Adrenal gland (tissue), 5 donors: ENCODE measurements around the gene SYNE1.

ENCODE experiments used
- POLR2A ChIP-seq, 2 donors: fragments of 450-650 bp; IDR thresholded peaks; one replicate each; pipeline ENCODE4 v1.6.1; 2017; ENCODE audit warnings: antibody characterized with exemption in 2 of 2, mild to moderate bottlenecking in 2 of 2, moderate library complexity in 1 of 2
- TF ChIP-seq, protein P1 (sequence below), 6 experiments: fragments of 450-650 bp in 4 of 6; fragments of 200-600 bp in 2 of 6; sonication (generic) in 1 of 6; IDR thresholded peaks; 1 replicate in 5 of 6; 2 replicates in 1 of 6; pipeline versions ENCODE4 v1.5.1 to v1.8.0; 2016 to 2021; ENCODE audit warnings: antibody characterized with exemption in 6 of 6, mild to moderate bottlenecking in 2 of 6, moderate library complexity in 1 of 6
- donor health status: DM: no; HTN: no; CAD: no.

DNA sequence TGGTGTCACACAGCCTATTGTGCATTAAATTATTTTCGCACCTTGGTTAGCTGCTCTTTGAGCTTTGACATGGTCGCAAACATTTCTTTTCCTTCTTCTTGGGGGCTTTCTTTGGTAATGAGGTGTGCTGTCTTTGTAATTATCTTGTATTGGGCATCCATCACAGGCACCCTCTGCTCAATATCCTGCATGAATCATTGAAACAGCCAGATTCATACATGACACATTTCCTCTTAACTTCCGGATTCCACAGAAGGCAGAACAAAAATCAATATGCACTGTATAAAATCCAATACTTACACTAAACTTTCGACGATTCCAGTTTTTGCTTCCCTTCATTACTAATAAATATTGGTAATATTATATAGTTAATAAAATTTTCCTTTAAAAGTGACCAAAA lies 175.6 kb downstream of the SYNE1 start:
- TF ChIP-seq, protein P1, sequence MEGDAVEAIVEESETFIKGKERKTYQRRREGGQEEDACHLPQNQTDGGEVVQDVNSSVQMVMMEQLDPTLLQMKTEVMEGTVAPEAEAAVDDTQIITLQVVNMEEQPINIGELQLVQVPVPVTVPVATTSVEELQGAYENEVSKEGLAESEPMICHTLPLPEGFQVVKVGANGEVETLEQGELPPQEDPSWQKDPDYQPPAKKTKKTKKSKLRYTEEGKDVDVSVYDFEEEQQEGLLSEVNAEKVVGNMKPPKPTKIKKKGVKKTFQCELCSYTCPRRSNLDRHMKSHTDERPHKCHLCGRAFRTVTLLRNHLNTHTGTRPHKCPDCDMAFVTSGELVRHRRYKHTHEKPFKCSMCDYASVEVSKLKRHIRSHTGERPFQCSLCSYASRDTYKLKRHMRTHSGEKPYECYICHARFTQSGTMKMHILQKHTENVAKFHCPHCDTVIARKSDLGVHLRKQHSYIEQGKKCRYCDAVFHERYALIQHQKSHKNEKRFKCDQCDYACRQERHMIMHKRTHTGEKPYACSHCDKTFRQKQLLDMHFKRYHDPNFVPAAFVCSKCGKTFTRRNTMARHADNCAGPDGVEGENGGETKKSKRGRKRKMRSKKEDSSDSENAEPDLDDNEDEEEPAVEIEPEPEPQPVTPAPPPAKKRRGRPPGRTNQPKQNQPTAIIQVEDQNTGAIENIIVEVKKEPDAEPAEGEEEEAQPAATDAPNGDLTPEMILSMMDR (IDR thresholded peaks at IDR 0.05), result no peak
- no peak for TF ChIP-seq POLR2A (IDR thresholded peaks at IDR 0.05)
